LNCAP (cell line): ENCODE measurements around the gene SMLR1.

Source experiments
- TF ChIP-seq, protein P1 (sequence below): fragments of 450-650 bp; IDR thresholded peaks from 2 replicates; pipeline ENCODE4 v1.5.1; 2017; ENCODE audit warnings: mild to moderate bottlenecking

SMLR1 gene

DNA sequence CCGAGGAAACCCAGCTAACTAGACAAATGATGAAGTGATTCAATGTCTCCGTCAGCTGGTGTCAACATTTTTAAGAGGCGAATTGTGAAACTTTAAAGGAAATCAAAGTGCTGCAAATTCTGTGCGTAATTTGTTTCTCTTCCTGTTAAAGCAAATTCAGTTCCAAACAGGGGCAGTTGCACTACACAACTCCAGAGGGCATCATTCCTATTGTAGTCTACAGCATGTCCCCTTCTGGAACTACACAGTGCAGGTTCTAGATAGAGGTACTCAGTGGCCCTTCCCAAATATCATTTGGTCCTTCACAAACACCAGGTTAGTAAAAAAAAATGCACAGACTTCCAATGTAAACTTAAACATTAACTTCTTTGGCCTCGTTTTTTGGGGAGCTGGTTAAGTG lies 38.3 kb upstream of the SMLR1 start:
- TF ChIP-seq, protein P1, sequence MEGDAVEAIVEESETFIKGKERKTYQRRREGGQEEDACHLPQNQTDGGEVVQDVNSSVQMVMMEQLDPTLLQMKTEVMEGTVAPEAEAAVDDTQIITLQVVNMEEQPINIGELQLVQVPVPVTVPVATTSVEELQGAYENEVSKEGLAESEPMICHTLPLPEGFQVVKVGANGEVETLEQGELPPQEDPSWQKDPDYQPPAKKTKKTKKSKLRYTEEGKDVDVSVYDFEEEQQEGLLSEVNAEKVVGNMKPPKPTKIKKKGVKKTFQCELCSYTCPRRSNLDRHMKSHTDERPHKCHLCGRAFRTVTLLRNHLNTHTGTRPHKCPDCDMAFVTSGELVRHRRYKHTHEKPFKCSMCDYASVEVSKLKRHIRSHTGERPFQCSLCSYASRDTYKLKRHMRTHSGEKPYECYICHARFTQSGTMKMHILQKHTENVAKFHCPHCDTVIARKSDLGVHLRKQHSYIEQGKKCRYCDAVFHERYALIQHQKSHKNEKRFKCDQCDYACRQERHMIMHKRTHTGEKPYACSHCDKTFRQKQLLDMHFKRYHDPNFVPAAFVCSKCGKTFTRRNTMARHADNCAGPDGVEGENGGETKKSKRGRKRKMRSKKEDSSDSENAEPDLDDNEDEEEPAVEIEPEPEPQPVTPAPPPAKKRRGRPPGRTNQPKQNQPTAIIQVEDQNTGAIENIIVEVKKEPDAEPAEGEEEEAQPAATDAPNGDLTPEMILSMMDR, result no peak

DNA sequence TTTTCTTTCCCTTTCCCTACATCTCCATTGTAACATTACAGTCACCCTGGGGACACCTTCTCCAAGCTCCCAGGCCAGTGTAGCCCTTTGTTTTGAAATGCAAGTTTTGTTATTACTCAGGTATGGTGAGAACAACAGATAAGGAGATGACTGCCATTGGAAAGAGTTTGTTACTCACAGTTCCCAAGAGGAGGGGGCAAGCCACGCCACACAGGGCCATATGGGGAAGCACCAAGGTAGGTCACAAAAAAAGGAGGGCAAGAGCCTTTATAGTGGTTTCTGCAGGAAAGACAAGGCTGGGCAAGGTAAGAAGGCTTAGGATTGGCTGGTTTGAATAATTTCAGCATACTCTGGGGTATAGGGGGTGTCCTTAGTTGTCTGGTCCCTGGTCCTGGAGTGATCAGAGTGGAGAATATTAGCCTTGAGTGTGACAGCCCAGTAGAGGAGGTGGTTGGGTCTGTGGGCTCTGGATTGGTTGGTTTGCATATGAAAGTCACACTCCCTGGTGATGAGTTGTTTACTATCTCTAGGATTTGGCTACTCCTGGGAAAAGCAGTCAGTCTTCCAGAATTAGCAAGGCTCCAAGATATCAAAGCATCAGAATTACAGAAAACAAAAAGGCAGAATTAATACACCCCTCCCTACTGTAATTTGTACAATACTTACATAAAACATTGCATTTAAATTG lies 33.1 kb upstream of the SMLR1 start:
- TF ChIP-seq, protein P1, result no peak

DNA sequence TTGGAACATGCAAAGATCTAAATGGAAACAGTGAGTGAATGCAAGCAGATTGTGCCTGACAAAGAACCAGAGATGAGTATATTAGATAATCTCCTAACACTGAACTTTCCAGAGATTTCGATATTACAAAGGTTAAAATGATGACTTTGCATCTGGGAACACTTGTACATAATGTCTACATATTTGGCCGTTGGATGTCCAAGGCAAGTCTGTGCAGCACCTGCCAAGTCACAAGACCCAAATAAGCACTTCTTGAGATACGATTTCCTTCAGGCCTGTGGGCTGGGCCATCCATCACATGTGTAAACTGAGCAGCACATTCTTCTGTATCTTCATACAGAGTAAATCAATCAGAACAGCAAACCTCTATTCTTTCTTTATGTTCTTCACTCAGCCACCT lies 32.5 kb upstream of the SMLR1 start:
- TF ChIP-seq, protein P1, result no peak

DNA sequence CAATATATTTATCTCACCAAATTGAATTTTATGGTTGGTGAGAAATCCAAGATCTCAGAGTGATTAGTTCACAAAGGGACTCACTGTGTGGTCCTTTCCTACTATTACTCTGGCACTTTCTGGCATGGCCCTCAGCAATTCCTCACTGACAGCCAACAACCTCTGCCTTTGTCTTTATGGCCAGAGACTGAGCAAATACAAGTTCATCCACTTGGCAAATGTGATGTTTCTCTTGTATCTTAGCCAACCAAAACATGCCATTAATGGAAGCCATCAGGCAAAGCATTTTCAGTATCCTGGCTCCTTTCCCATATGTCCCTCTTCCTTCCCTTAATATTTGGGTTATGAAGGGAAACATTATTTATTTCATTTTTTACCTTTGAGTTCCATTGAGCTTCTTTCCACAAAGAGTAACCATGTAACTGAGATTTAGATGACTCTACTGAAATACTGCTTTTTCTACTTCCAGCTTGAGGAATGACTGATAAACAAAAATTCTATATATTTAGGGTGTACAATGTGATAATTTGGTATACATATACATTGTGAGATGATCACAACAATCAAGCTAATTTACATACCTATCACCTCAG lies 30.8 kb upstream of the SMLR1 start:
- TF ChIP-seq, protein P1, result no peak

DNA sequence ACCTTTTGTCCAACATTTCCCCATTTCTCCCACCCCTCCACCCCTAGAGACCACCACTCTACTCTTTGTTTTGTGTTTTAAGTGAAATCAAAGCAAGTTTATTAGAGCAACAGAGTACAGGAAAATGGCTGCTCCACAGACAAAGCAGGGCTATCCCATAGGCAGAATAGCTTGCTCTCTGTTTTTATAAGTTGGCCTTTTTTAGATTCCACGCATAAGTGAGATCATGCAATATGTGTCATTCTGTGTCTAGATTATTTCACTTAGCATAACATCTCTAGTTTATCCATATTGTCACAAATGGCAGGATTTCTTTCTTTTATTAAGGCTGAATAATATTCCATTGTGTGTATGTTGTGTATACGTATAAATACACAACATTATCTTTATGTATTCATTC lies 30.1 kb upstream of the SMLR1 start:
- TF ChIP-seq, protein P1, result no peak

DNA sequence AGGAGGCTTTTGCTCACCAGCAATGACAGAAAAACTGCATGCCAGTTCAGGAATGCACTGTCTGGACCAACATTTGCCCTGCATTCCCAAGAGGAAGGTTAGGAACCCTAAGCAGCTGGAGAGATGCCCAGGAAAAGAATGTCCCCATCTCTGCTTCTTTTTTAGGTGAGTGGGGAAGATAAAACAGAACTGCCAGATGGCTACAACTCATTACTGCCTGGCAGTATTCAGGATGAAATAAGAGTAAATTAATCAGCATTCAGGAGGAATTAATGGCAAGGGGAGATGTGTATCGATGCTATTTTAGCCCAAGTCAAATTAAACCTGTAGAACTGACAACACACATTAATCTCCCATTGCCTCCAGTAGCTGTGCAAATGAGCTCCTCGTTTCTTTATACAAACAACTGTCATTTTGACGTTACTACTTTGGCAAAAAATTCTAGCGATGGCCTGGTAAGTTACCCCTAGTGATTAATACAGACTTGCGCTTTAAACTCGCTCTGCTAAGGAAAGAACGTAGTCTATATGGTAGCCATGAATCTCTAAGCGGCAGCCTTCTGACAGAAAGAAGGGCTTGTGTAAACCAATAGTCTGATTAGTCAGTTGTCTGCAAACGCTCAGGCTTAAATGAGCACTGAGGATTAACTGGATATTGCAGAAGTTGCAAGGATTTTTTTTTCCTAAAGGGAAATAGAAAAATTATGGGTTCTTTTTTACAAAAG lies 16.7 kb upstream of the SMLR1 start:
- TF ChIP-seq, protein P1, result no peak

DNA sequence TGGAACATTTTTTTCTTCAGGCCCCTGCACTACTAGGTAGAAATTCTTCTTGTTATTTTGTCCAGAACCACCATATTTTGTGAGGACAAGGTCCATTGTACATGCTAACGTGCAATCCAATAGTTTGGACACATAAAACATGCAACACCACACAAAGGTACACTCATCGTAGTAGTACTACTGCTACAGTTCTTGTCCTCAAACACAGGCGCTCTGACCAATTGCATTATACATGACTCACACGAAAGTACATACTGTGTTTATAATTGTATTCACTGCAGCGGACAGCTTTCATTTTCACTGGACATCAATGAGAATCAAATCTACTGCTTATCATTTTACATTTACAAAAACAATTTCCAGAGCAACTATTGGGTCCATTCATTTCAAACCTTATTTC lies 15.3 kb upstream of the SMLR1 start:
- TF ChIP-seq, protein P1, result no peak
